Keratinocyte (primary cell): ENCODE results near the gene KRTAP1-1. TPM values are rescaled to one million over a fixed set of nuclear protein-coding genes. Genes with fewer than 3 reads are reported as not detected.

Experiments
- DNase-seq: peaks from one replicate; pipeline ENCODE4 v3.0.0-alpha.2; 2011; ENCODE audit warnings: low read depth, missing footprints, low spot score
- FAIRE-seq: peaks from 2 replicates; lab custom pipeline; 2011; peaks lifted over from hg19 to GRCh38; lab: Jason Lieb, UNC
- H2AFZ ChIP-seq: 2 replicates; pipeline ENCODE4 v1.6.0; 2012; ENCODE audit warnings: low read length, control low read depth, inconsistent platforms; ENCODE audit not compliant: control insufficient read depth
- H3K27ac ChIP-seq: 2 replicates; pipeline ENCODE4 v1.5.1; 2011; ENCODE audit warnings: low read length; ENCODE audit not compliant: control insufficient read depth, insufficient read depth
- H3K27me3 ChIP-seq: 3 replicates; pipeline ENCODE4 v1.6.0; 2011; ENCODE audit warnings: low read length; ENCODE audit not compliant: control insufficient read depth, insufficient read depth; ENCODE audit errors: extremely low read depth
- H3K36me3 ChIP-seq, 2 experiments: 2 replicates in 1 of 2; 3 replicates in 1 of 2; pipeline ENCODE4 v1.5.1; 2011; ENCODE audit warnings: low read length in 2 of 2, mild to moderate bottlenecking in 1 of 2; ENCODE audit not compliant: control insufficient read depth in 2 of 2, insufficient read depth in 2 of 2; ENCODE audit errors: extremely low read depth in 1 of 2
- H3K4me1 ChIP-seq: 3 replicates; pipeline ENCODE4 v1.5.1; 2011; ENCODE audit warnings: low read length; ENCODE audit not compliant: control insufficient read depth, insufficient read depth; ENCODE audit errors: extremely low read depth
- H3K4me2 ChIP-seq: 3 replicates; pipeline ENCODE4 v1.6.0; 2011; ENCODE audit warnings: low read depth, low read length; ENCODE audit not compliant: control insufficient read depth, insufficient read depth; ENCODE audit errors: extremely low read depth
- H3K4me3 ChIP-seq, 3 experiments: fragments of 200-600 bp in 1 of 3; sonication (generic) in 1 of 3; 2 replicates in 2 of 3; 3 replicates in 1 of 3; pipeline ENCODE4 v1.5.1; 2011 to 2016; ENCODE audit warnings: low read length in 3 of 3, mild to moderate bottlenecking in 3 of 3, control low read depth in 2 of 3, inconsistent platforms in 1 of 3, low read depth in 1 of 3, mixed read lengths in 1 of 3, mixed run types in 1 of 3, moderate library complexity in 1 of 3; ENCODE audit not compliant: control insufficient read depth in 2 of 3, insufficient read depth in 2 of 3; ENCODE audit errors: extremely low read depth in 1 of 3
- H3K79me2 ChIP-seq: 2 replicates; pipeline ENCODE4 v1.6.0; 2012; ENCODE audit warnings: low read length; ENCODE audit not compliant: control insufficient read depth, insufficient read depth
- H3K9ac ChIP-seq: 3 replicates; pipeline ENCODE4 v1.6.0; 2011; ENCODE audit warnings: low read length; ENCODE audit not compliant: control insufficient read depth, insufficient read depth; ENCODE audit errors: extremely low read depth
- H3K9me1 ChIP-seq: 3 replicates; pipeline ENCODE4 v1.6.0; 2011; ENCODE audit warnings: low read length; ENCODE audit not compliant: control insufficient read depth, insufficient read depth; ENCODE audit errors: extremely low read depth
- H3K9me3 ChIP-seq: 2 replicates; pipeline ENCODE4 v1.5.1; 2012; ENCODE audit warnings: low read depth, low read length; ENCODE audit not compliant: control insufficient read depth
- H4K20me1 ChIP-seq: 3 replicates; pipeline ENCODE4 v1.6.0; 2011; ENCODE audit warnings: low read length; ENCODE audit not compliant: control insufficient read depth, insufficient read depth; ENCODE audit errors: extremely low read depth
- EZH2 ChIP-seq: IDR thresholded peaks from one replicate; pipeline ENCODE4 v1.6.1; 2012; ENCODE audit warnings: inconsistent platforms, mild to moderate bottlenecking, low read length, moderate library complexity
- dilution Hi-C: fragments of 300-500 bp; cut with MboI; formaldehyde crosslinking; loops from one replicate; pipeline ENCODE4 v1.7.0; 2020; ENCODE audit warnings: low sequenced_read_pairs; ENCODE audit not compliant: extremely low pct_ligation_motif_present
- polyA plus RNA-seq, 5 experiments: library from polyadenylated mRNA; depleted of rRNA in 3 of 5; stranded (reverse) in 3 of 5; stranded (forward) in 1 of 5; unstranded in 1 of 5; fragments of >200 nt; gene quantifications; 1 replicate in 1 of 5; 2 replicates in 3 of 5; 3 replicates in 1 of 5; pipeline versions ENCODE4 v1.2.1 to v1.2.3, GENCODE V29; 2011 to 2012; ENCODE audit warnings: missing spikeins in 2 of 5, low read depth in 1 of 5, low replicate concordance in 1 of 5
- TF ChIP-seq, protein P1 (sequence below), 3 experiments: IDR thresholded peaks in 1 of 3; conservative IDR thresholded peaks in 1 of 3; optimal IDR thresholded peaks in 1 of 3; 2 replicates in 2 of 3; 3 replicates in 1 of 3; pipeline versions ENCODE3 to v1.5.1; 2011; ENCODE audit warnings: low read length in 3 of 3, mild to moderate bottlenecking in 3 of 3, moderate library complexity in 2 of 3, control low read depth in 1 of 3, inconsistent platforms in 1 of 3; ENCODE audit not compliant: insufficient read depth in 2 of 3; ENCODE audit errors: extremely low read depth in 1 of 3

The KRTAP1-1 gene
- polyA plus RNA-seq, 1 donor (not counting 4 experiments of a cell fraction or from before 2014, with no cell fraction given) = not detected

DNA sequence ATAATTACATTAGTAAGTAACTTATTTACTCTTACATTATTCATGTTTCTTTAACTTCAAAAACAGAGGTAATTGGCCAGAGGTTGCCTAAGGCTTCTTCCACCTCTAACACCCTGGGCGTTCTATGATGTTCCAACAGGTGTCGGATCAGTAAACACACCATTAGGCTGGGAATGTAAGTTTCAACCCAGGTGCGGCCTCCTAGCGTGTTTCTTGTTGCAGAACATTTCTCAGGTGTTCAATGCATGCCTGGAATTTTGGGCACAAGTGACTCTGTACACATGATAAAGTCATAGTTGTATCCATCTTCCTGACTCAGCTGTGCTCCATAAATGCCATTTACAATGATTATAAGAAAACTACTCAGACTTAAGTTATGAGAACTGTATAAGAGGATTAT is 12.8 kb upstream of the KRTAP1-1 start:
- Histone ChIP-seq H3K79me2 (no peaks in the 10 kb centered on the region), H3K9me1 (no peaks in the 10 kb centered on the region), H2AFZ (no peak overlapping the region), H3K27me3 (no peaks in the 10 kb centered on the region), H3K36me3 (no peaks in the 10 kb centered on the region), H3K27ac (no peak overlapping the region), H3K9me3 (no peaks in the 10 kb centered on the region), H3K4me2 (no peak overlapping the region), H3K9ac (no peak overlapping the region), H3K4me1 (peaks cover 3% of the 10 kb centered on the region), H4K20me1 (no peaks in the 10 kb centered on the region), H3K4me3 (no peak overlapping the region)
- dilution Hi-C loops = no loop called here
- TF ChIP-seq, protein P1, sequence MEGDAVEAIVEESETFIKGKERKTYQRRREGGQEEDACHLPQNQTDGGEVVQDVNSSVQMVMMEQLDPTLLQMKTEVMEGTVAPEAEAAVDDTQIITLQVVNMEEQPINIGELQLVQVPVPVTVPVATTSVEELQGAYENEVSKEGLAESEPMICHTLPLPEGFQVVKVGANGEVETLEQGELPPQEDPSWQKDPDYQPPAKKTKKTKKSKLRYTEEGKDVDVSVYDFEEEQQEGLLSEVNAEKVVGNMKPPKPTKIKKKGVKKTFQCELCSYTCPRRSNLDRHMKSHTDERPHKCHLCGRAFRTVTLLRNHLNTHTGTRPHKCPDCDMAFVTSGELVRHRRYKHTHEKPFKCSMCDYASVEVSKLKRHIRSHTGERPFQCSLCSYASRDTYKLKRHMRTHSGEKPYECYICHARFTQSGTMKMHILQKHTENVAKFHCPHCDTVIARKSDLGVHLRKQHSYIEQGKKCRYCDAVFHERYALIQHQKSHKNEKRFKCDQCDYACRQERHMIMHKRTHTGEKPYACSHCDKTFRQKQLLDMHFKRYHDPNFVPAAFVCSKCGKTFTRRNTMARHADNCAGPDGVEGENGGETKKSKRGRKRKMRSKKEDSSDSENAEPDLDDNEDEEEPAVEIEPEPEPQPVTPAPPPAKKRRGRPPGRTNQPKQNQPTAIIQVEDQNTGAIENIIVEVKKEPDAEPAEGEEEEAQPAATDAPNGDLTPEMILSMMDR (optimal IDR thresholded peaks at IDR 0.05 in 1 of 3, IDR thresholded peaks at IDR 0.05 in 1 of 3, conservative IDR thresholded peaks at IDR 0.05 in 1 of 3; ENCODE audit: extremely low read depth in 1 of 3, insufficient read depth in 2 of 3, low read length in 3 of 3) = no peak
- no peak for TF ChIP-seq EZH2
- DNase-seq (no peak), FAIRE-seq (no peak)

DNA sequence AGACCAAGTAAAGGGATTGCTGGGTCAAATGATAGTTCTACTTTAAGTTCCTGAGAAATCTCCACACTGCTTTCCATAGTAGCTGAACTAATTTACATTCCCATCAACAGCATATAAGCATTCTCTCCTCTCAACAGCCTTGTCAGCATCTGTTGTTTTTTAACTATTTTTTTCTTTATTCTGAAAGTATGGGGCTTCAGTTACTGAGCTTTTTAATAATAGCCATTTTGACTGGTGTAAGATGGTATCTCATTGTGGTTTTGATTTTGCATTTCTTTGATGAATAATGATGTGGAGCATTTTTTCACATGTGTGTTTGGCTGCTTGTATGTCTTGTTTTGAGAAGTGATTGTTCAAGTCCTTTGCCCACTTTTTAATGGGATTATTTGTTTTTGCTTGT is 11.3 kb upstream of the KRTAP1-1 start:
- dilution Hi-C loops = no loop called here
- H3K4me1 ChIP-seq = peaks cover 13% of the 10 kb centered on the region
- TF ChIP-seq, protein P1 (optimal IDR thresholded peaks at IDR 0.05 in 1 of 3, IDR thresholded peaks at IDR 0.05 in 1 of 3, conservative IDR thresholded peaks at IDR 0.05 in 1 of 3; ENCODE audit: extremely low read depth in 1 of 3, insufficient read depth in 2 of 3, low read length in 3 of 3) = no peak
- TF ChIP-seq EZH2 = no peak

More for the DNA sequence above, 11.3 kb upstream of the KRTAP1-1 start:
- Histone ChIP-seq H3K9me1 (no peaks in the 10 kb centered on the region), H3K9ac (no peak overlapping the region), H3K36me3 (no peaks in the 10 kb centered on the region), H3K27ac (no peak overlapping the region), H3K27me3 (no peaks in the 10 kb centered on the region), H3K79me2 (no peaks in the 10 kb centered on the region), H3K4me3 (no peak overlapping the region), H2AFZ (no peak overlapping the region), H3K4me2 (no peak overlapping the region), H4K20me1 (no peaks in the 10 kb centered on the region), H3K9me3 (no peaks in the 10 kb centered on the region)
- FAIRE-seq (no peak), DNase-seq (no peak)
